DMS 273 (cell line): ENCODE results near the gene PMEPA1.
A peak's percentile ranks its signal among the peaks of the same experiment; 100 is the strongest.

ENCODE experiments used
- DNase-seq: peaks from one replicate; lab custom pipeline; 2025; ENCODE audit not compliant: unreplicated experiment; lab: John Stamatoyannopoulos, UW

The PMEPA1 gene

GRCh38 chr20:57712341-57712740 is 2.5 kb upstream of the PMEPA1 start:
- no peak for DNase-seq

DNA sequence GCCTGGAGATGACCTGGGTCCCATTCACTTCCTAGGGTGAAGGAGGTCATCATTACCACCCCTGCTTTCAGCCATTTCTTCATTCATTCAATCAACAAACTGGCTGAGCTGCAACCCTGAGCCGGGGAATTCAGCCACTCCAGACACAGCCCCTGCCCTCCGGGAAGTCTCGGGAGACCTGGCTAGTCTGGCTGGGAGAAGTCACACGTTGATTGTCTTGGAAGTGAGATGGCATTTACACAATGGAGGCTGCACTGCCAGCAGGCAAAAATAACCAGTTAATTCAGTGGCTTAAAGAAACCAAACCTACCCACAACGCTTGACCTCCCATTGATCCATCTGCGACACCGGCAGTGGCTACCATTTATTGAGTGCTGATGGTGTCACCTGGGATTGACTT is 2.0 kb upstream of the PMEPA1 start:
- no peak for DNase-seq

DNA sequence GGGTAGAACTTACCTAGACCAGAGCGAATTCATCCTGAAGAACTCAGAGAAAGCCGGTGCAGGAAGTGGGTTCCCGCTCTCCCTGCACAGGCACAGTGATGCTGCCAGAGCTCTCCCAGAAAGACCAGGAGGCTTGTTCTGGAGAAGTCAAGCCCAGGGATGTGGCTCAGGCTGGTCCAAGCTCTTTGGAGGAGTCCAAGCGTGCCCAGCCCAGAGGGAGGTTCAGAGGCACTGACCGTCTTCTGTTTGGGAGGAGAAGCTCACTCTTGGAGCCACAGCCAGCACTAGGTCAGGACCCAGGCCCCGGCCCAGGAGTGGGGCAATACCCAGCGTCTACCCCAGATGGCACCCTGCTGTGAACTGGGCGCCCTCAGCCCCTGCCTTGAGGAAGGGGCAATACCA is 1.5 kb upstream of the PMEPA1 start:
- no peak for DNase-seq

DNA sequence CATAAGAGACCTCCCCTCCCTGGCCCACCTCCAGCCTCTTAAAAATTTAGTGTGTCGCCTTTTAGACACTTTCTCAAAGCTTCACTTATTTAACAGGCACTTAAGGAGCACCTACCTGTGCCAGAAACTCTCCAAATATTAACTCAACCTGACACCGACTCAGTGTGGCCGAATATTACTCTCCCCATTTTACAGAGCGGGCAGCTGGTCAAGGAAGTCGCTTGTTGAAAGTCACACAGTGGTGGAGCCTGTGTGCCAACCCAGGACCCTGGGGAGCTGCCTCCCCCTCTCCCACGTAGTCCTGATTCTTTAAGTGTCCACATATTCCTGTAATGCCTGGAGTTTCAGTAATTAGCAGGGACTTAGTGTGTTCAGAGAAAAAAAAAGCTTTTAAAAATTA is 1.0 kb upstream of the PMEPA1 start:
- DNase-seq, result peak; percentile 38

- peak; percentile 57 for DNase-seq
These were observed 831 bp downstream of the PMEPA1 start for GRCh38 chr20:57708694-57709673.

GRCh38 chr20:57707849-57708693 is 1.7 kb downstream of the PMEPA1 start:
- DNase-seq, result peak; percentile 17

- DNase-seq, result no peak
These were observed 2.5 kb downstream of the PMEPA1 start for GRCh38 chr20:57707320-57707719.

DNA sequence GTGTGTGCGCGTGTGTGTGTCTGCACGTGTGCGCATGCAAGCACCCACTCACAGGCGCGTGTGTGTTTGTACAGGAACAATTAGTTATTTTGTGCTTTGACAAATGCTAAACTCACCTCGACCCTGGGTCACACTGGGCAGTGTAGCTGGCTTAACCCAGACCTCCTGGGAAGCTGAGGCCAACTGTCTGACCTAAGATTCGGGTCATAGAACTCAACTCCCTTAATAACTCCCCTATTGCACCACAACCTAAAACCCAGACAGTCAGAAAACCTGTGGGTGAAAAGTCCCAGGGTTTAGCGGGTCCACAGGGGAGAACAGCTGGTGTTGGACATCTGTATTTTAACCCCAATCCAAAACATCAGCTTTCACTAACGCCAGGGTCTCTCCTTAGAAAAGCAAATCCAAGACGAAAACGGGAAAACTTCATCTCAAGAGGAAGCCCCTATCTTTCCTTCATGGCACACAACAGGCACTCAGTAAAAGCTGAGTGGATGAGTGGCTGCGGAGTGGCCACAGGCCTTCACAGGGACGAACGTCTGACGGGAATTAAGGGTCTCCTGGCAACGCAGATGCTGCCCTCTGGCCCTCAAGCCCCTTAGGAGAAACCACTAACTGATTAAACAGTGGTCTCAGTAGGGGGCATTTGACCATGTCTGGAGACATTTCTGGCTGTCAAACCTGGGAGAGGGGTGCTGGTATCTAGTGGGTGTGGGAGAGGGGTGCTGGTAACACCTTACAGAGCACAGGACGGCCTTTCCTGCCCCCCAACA is 4.5 kb downstream of the PMEPA1 start:
- no peak for DNase-seq

DNA sequence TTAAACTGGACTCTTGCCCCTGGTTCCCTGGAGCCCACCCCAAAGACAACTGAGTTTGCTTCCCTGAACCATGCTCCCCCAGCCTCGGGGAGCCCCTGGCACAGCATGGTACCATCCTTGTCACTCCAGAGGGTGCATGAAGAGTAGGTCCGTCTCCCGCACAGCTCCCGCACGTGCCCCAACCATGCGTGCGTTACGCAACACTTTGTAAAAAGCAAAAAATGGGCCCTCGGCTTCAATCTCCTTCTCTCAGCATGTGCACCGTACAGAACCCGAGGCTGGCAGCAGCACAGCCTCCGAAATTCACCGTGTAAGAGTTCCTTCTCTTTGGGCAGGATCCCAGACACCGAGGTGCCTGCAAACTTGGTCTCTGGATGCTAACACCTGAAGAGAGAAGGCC is 5.6 kb downstream of the PMEPA1 start:
- no peak for DNase-seq

- no peak for DNase-seq
These were observed 6.8 kb downstream of the PMEPA1 start for GRCh38 chr20:57703013-57703412.

DNA sequence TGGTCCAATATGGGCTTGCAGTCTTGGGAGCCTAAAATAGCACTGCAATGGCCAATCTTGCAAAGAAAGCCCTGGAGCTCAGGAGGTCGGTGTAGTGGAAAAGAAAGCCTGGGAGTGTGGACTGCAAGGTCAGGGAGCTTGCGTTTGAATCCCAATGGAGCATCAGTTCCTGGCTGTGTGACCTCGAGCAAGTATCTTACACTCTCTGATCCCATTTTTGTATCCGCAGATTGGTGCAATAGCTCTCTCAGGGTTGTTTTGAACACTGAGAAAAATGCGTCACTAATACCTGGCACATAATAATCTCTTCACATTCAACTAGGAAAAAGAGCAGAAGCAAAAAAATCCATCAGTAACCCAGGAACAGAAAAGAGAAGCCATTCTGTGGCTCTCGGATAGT is 7.3 kb downstream of the PMEPA1 start:
- no peak for DNase-seq

- DNase-seq, result peak; percentile 14
These were observed 7.7 kb downstream of the PMEPA1 start for GRCh38 chr20:57702091-57702490.

DNA sequence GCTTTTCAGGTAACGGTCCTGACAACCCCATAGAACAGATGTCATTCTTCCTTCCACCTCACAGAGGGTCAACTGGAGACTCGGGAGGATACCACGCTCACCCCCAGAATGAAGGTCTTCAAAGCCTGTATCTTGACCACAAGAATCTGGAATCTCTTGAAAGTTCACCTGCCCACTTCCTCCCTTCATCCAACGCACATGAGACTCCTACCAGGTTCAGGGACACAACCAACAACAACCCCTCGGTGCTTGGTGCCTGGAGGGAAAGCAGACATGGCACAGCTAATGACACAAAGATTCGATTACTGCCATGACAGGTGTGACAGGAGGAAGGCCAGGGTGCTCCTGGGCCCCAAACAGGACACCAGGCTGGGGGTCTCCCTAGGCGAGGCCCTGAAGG is 8.2 kb downstream of the PMEPA1 start:
- no peak for DNase-seq

GRCh38 chr20:57701090-57701489 is 8.7 kb downstream of the PMEPA1 start:
- no peak for DNase-seq

GRCh38 chr20:57699395-57699794 is 10.4 kb downstream of the PMEPA1 start:
- no peak for DNase-seq

- DNase-seq, result no peak
These were observed 10.9 kb downstream of the PMEPA1 start for GRCh38 chr20:57698867-57699275.

GRCh38 chr20:57698116-57698866 is 11.5 kb downstream of the PMEPA1 start:
- no peak for DNase-seq

DNA sequence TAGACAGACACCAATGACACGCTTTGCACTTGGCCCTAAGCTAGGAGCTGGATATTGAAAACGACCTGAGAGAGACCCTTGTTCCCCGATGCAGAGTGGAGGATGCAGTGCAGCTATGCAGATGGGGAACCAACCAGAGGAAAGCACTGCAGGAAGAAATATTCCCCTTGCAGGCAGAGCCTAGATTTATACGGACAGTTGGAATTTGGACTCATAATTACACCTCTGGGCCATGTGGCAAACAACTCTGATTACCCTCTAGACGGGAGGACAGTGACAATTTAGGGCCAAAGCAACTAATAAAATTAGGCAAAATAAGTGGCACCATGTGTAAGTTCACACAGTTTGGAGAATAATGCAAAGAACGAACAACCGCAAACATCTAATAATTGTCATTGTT is 12.3 kb downstream of the PMEPA1 start:
- DNase-seq, result no peak

- DNase-seq, result no peak
These were observed 13.3 kb downstream of the PMEPA1 start for GRCh38 chr20:57696401-57696961.

- DNase-seq, result no peak
These were observed 13.9 kb downstream of the PMEPA1 start for GRCh38 chr20:57695940-57696339.
